Measurements from ENCODE around the gene RNASEH2B.

- TF ChIP-seq, protein P1, sequence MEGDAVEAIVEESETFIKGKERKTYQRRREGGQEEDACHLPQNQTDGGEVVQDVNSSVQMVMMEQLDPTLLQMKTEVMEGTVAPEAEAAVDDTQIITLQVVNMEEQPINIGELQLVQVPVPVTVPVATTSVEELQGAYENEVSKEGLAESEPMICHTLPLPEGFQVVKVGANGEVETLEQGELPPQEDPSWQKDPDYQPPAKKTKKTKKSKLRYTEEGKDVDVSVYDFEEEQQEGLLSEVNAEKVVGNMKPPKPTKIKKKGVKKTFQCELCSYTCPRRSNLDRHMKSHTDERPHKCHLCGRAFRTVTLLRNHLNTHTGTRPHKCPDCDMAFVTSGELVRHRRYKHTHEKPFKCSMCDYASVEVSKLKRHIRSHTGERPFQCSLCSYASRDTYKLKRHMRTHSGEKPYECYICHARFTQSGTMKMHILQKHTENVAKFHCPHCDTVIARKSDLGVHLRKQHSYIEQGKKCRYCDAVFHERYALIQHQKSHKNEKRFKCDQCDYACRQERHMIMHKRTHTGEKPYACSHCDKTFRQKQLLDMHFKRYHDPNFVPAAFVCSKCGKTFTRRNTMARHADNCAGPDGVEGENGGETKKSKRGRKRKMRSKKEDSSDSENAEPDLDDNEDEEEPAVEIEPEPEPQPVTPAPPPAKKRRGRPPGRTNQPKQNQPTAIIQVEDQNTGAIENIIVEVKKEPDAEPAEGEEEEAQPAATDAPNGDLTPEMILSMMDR (IDR thresholded peaks at IDR 0.05; ENCODE audit: low read length), result no peak
- TF ChIP-seq EZH2phosphoT487 (IDR thresholded peaks at IDR 0.05; ENCODE audit: low read length), result no peak
These were observed 82.3 kb downstream of the RNASEH2B start for GRCh38 chr13:50991579-50992521.

Data from MM.1S (cell line).